Keratinocyte (primary cell): Measurements from ENCODE around the gene DMRTC1B. TPM values are rescaled to one million over a fixed set of nuclear protein-coding genes. Genes with fewer than 3 reads are reported as not detected.
"Not testable (repeated sequence)": the region's sequence is repeated elsewhere in the genome, so short reads cannot be mapped to it uniquely, and the experiment has no call there.

ENCODE experiments used
- DNase-seq: peaks from one replicate; pipeline ENCODE4 v3.0.0-alpha.2; 2011; ENCODE audit warnings: low read depth, missing footprints, low spot score
- FAIRE-seq: peaks from 2 replicates; lab custom pipeline; 2011; peaks lifted over from hg19 to GRCh38; lab: Jason Lieb, UNC
- H2AFZ ChIP-seq: 2 replicates; pipeline ENCODE4 v1.6.0; 2012; ENCODE audit warnings: low read length, control low read depth, inconsistent platforms; ENCODE audit not compliant: control insufficient read depth
- H3K27ac ChIP-seq: 2 replicates; pipeline ENCODE4 v1.5.1; 2011; ENCODE audit warnings: low read length; ENCODE audit not compliant: control insufficient read depth, insufficient read depth
- H3K27me3 ChIP-seq: 3 replicates; pipeline ENCODE4 v1.6.0; 2011; ENCODE audit warnings: low read length; ENCODE audit not compliant: control insufficient read depth, insufficient read depth; ENCODE audit errors: extremely low read depth
- H3K36me3 ChIP-seq, 2 experiments: 2 replicates in 1 of 2; 3 replicates in 1 of 2; pipeline ENCODE4 v1.5.1; 2011; ENCODE audit warnings: low read length in 2 of 2, mild to moderate bottlenecking in 1 of 2; ENCODE audit not compliant: control insufficient read depth in 2 of 2, insufficient read depth in 2 of 2; ENCODE audit errors: extremely low read depth in 1 of 2
- H3K4me1 ChIP-seq: 3 replicates; pipeline ENCODE4 v1.5.1; 2011; ENCODE audit warnings: low read length; ENCODE audit not compliant: control insufficient read depth, insufficient read depth; ENCODE audit errors: extremely low read depth
- H3K4me2 ChIP-seq: 3 replicates; pipeline ENCODE4 v1.6.0; 2011; ENCODE audit warnings: low read depth, low read length; ENCODE audit not compliant: control insufficient read depth, insufficient read depth; ENCODE audit errors: extremely low read depth
- H3K4me3 ChIP-seq, 3 experiments: fragments of 200-600 bp in 1 of 3; sonication (generic) in 1 of 3; 2 replicates in 2 of 3; 3 replicates in 1 of 3; pipeline ENCODE4 v1.5.1; 2011 to 2016; ENCODE audit warnings: low read length in 3 of 3, mild to moderate bottlenecking in 3 of 3, control low read depth in 2 of 3, inconsistent platforms in 1 of 3, low read depth in 1 of 3, mixed read lengths in 1 of 3, mixed run types in 1 of 3, moderate library complexity in 1 of 3; ENCODE audit not compliant: control insufficient read depth in 2 of 3, insufficient read depth in 2 of 3; ENCODE audit errors: extremely low read depth in 1 of 3
- H3K79me2 ChIP-seq: 2 replicates; pipeline ENCODE4 v1.6.0; 2012; ENCODE audit warnings: low read length; ENCODE audit not compliant: control insufficient read depth, insufficient read depth
- H3K9ac ChIP-seq: 3 replicates; pipeline ENCODE4 v1.6.0; 2011; ENCODE audit warnings: low read length; ENCODE audit not compliant: control insufficient read depth, insufficient read depth; ENCODE audit errors: extremely low read depth
- H3K9me1 ChIP-seq: 3 replicates; pipeline ENCODE4 v1.6.0; 2011; ENCODE audit warnings: low read length; ENCODE audit not compliant: control insufficient read depth, insufficient read depth; ENCODE audit errors: extremely low read depth
- H3K9me3 ChIP-seq: 2 replicates; pipeline ENCODE4 v1.5.1; 2012; ENCODE audit warnings: low read depth, low read length; ENCODE audit not compliant: control insufficient read depth
- H4K20me1 ChIP-seq: 3 replicates; pipeline ENCODE4 v1.6.0; 2011; ENCODE audit warnings: low read length; ENCODE audit not compliant: control insufficient read depth, insufficient read depth; ENCODE audit errors: extremely low read depth
- CTCF ChIP-seq, 3 experiments: IDR thresholded peaks in 1 of 3; conservative IDR thresholded peaks in 1 of 3; optimal IDR thresholded peaks in 1 of 3; 2 replicates in 2 of 3; 3 replicates in 1 of 3; pipeline versions ENCODE3 to v1.5.1; 2011; ENCODE audit warnings: low read length in 3 of 3, mild to moderate bottlenecking in 3 of 3, moderate library complexity in 2 of 3, control low read depth in 1 of 3, inconsistent platforms in 1 of 3; ENCODE audit not compliant: insufficient read depth in 2 of 3; ENCODE audit errors: extremely low read depth in 1 of 3
- EZH2 ChIP-seq: IDR thresholded peaks from one replicate; pipeline ENCODE4 v1.6.1; 2012; ENCODE audit warnings: inconsistent platforms, mild to moderate bottlenecking, low read length, moderate library complexity
- dilution Hi-C: fragments of 300-500 bp; cut with MboI; formaldehyde crosslinking; loops from one replicate; pipeline ENCODE4 v1.7.0; 2020; ENCODE audit warnings: low sequenced_read_pairs; ENCODE audit not compliant: extremely low pct_ligation_motif_present
- polyA minus RNA-seq, 3 experiments: library from RNA; depleted of rRNA, polyadenylated mRNA; stranded (reverse); fragments of >200 nt; gene quantifications; 1 replicate in 1 of 3; 2 replicates in 1 of 3; 3 replicates in 1 of 3; pipeline ENCODE4 v1.2.3, GENCODE V29; 2011
- polyA plus RNA-seq, 5 experiments: library from polyadenylated mRNA; depleted of rRNA in 3 of 5; stranded (reverse) in 3 of 5; stranded (forward) in 1 of 5; unstranded in 1 of 5; fragments of >200 nt; gene quantifications; 1 replicate in 1 of 5; 2 replicates in 3 of 5; 3 replicates in 1 of 5; pipeline versions ENCODE4 v1.2.1 to v1.2.3, GENCODE V29; 2011 to 2012; ENCODE audit warnings: missing spikeins in 2 of 5, low read depth in 1 of 5, low replicate concordance in 1 of 5

The DMRTC1B gene
- polyA plus RNA-seq: not detected in 3 replicates
- polyA plus RNA-seq (2011; ENCODE audit: low read depth): not detected
- polyA plus RNA-seq (2011; cell fraction: cytosol; rRNA removed): not detected in 2 replicates
- not detected in 2 replicates for polyA plus RNA-seq (2011; cell fraction: nucleus; rRNA removed)
- not detected in 2 replicates for polyA plus RNA-seq (2012; ENCODE audit: low replicate concordance)
- not detected in 3 replicates for polyA minus RNA-seq
- not detected for polyA minus RNA-seq (2011; cell fraction: cytosol; rRNA and poly(A)+ RNA removed)
- polyA minus RNA-seq (2011; cell fraction: nucleus; rRNA and poly(A)+ RNA removed): not detected in 2 replicates

- H3K79me2 ChIP-seq, DNase-seq, FAIRE-seq, H3K27ac ChIP-seq, H3K9ac ChIP-seq, H3K27me3 ChIP-seq, H3K9me1 ChIP-seq, H4K20me1 ChIP-seq, H3K36me3 ChIP-seq, H3K4me3 ChIP-seq, H3K4me2 ChIP-seq, H3K9me3 ChIP-seq, H2AFZ ChIP-seq, H3K4me1 ChIP-seq, dilution Hi-C loops: not testable (repeated sequence)
Observed at GRCh38 chrX:72776653-72777466, at the start of gene DMRTC1B. DMRTC1B (plus strand) TSS chrX:72776890; CDS start chrX:72845136, 68,246 bp downstream.

- no peaks in the 10 kb centered on the region for H3K36me3 ChIP-seq
- H3K79me2 ChIP-seq: no peaks in the 10 kb centered on the region
- DNase-seq (no peak), FAIRE-seq (no peak)
- H3K4me2 ChIP-seq: no peak overlapping the region
- no peak for TF ChIP-seq CTCF (optimal IDR thresholded peaks at IDR 0.05 in 1 of 3, IDR thresholded peaks at IDR 0.05 in 1 of 3, conservative IDR thresholded peaks at IDR 0.05 in 1 of 3; ENCODE audit: extremely low read depth in 1 of 3, insufficient read depth in 2 of 3, low read length in 3 of 3)
- TF ChIP-seq EZH2: no peak
- no peak overlapping the region for H3K27ac ChIP-seq
- H3K9me3 ChIP-seq: no peaks in the 10 kb centered on the region
- no peaks in the 10 kb centered on the region for H3K27me3 ChIP-seq
- H2AFZ ChIP-seq: no peak overlapping the region
- no peaks in the 10 kb centered on the region for H3K4me1 ChIP-seq
- dilution Hi-C loops: no loop called here
- H3K9me1 ChIP-seq: no peaks in the 10 kb centered on the region
- H3K9ac ChIP-seq: no peak overlapping the region
- no peak overlapping the region for H3K4me3 ChIP-seq
- H4K20me1 ChIP-seq: no peaks in the 10 kb centered on the region
Observed at GRCh38 chrX:72727846-72728245, 48.8 kb upstream of the DMRTC1B start.

- H3K4me1 ChIP-seq, H3K79me2 ChIP-seq, H2AFZ ChIP-seq, H3K36me3 ChIP-seq, H3K9ac ChIP-seq, H3K9me1 ChIP-seq, FAIRE-seq, H3K4me3 ChIP-seq, H3K4me2 ChIP-seq, H3K9me3 ChIP-seq, H3K27ac ChIP-seq, DNase-seq, H4K20me1 ChIP-seq, dilution Hi-C loops, H3K27me3 ChIP-seq: not testable (repeated sequence)
Observed at GRCh38 chrX:72733636-72734035, 43.1 kb upstream of the DMRTC1B start.
